CD4-positive, alpha-beta T cell treated with Interleukin-4 for 4 hours (primary cell): ENCODE data around the gene LCP1.

Experiments
- DNase-seq: peaks from one replicate; pipeline ENCODE4 v3.0.0-alpha.2; 2020

The LCP1 gene

DNA sequence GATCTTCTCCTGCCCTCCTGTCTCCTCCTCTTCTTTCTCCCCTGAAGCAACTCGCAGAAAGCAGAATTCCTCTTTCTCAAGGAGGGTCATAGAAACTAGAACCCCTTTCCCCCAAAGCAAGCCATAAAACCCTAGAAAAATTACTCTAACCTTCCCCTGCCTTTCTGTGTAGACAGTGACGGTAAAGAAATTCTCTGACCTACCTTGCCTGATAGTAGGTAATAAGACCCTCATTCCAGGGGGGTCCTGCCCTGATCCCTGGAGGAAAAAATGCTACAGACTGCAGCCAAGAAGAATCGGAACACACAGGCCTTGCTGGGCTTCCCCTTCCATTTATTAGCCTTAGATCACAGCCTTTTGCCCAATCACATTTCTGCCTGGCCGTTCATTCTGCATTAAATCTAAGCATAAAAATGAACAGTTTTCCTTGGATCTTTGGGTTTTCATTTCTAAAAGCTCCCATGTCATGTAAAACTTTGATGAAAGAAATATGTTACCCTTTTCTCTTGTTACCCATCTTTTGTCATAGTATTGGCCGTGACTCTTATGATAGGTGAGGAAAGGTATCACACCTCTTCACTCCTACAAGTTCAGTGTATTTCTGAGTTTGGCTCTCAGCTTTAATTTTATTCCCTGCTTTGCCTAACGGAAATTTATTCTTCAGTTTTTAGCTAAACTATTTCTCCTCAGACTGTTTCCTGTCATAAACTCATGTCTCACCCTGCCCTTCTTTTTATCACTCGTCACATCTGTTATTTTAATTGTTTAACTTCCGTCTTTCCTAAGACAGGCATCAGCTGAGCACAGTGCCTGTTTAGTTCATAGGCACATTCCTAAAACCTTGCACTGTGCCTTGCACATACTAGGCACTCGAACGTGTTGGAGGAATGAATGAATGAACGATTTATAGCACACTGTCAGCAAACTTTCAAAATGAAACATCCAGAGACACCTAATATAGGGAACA is 56.7 kb downstream of the LCP1 start:
- no peak for DNase-seq

DNA sequence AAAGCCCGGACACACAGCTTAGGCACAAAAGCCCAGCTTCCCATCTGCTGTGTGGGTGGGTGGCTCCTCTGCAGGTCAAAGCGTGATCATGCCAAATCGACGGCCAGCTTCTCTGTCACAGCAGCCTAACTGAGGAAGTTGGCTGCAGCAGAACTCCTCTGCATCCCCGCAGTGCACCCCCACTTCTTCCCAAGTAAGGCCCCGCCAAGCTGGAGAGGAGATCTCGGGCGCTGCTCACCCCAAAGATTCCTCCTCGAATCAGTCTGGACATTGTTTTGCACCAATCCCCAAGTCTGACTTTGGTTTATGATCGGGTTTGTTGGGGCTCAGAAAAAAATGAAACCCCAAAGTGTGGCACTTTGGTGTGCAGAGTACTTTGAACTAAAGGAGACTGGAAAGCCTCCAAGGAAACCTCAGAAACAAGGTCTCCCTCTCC is 57.4 kb downstream of the LCP1 start:
- DNase-seq, result no peak

DNA sequence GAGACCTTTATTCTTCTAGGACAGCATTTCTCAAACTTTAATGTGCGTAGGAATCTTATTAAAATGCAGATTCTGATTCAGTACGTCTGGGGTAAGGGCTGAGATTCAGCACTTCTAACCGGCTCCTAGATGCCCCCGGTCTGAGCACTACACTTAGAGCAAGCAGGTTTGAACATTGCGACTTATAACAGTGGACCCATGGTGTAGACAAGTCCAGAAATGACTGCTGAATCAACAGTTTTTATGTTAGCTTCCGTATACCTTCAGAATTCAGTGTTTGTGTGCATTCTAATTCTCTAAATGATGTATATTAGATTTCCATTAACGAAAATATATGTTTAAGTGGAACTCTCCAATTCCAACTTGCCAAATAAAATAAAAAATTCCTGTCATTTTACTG is 59.7 kb downstream of the LCP1 start:
- no peak for DNase-seq

DNA sequence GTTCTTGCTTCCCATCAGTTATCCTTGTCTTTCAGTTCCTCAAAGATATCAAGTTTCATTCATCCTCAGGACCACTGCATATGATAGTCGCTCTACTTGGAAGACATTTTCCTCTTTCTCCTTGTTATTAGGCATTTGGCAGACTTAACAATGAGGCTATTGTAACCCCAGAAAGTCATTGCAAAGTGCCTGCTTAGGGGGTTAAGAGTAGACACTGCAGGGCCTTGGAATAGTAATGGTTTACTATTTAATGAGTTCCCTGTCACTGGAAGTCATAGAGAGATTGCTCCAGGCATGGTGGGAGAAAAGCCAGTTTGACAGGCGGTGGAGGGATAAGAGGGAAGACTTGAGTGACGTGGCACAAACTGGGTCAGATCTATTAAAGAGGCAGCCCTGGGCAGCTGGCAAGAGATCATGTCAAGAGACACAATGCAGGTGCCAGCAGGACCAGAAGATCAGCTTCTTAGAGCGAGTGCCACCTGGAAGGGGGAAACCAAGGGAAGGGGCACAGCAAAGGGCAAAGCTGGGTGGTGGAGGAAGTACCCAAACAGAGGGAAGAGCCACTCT is 60.3 kb downstream of the LCP1 start:
- no peak for DNase-seq

DNA sequence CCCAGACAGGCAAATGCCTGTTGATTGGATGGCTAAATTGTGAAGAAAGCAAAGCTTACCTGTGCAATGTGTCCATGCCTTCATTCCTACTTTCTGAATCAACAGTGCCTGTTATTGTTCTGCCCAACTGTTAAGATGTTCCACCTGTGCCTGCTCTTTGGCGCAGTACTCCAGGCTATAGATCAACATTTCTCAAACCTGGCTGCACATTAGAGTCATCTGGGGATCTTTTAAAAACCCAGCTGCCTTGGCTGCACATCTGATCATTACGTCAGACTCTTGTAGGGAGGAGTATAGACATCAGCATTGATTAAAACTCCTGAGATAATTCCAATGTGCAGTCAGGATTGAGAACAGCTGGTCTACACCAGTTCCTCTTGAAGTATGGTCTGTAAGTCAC is 60.9 kb downstream of the LCP1 start:
- DNase-seq, result no peak

DNA sequence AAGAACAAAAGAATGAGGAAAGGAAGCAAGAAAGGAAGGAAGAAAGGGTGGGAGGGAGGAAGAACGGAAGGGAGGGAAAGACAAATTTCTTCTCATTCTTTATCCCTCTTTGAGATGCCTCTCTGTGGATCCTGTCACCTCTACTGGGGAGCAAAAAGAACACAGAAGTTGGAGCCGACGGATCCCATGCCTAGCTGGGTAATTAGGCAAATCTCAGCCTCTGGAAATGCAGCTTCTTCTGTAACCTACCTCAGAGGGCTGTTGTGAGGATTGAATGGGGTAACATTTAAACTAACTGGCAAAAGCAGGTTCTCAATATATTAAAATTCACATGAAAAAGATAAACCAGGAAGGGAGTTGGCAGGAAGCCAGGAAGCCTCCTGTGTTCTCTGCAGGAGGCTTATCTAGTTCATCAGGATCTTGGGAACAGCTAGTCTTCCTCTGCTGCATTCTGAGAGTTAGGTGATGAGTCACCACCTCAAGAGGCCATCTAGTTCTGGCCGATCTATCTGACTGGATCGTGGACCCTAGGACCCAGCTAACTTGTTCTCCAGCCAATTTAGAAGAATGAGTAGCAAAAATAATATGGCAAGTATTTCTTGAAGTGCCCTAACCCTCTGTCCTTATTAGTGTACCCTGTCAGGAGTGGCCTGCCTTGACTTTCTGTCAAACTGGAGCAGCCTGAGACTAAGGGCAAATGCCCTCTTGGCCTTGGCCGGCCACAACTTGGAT is 61.9 kb downstream of the LCP1 start:
- no peak for DNase-seq

DNA sequence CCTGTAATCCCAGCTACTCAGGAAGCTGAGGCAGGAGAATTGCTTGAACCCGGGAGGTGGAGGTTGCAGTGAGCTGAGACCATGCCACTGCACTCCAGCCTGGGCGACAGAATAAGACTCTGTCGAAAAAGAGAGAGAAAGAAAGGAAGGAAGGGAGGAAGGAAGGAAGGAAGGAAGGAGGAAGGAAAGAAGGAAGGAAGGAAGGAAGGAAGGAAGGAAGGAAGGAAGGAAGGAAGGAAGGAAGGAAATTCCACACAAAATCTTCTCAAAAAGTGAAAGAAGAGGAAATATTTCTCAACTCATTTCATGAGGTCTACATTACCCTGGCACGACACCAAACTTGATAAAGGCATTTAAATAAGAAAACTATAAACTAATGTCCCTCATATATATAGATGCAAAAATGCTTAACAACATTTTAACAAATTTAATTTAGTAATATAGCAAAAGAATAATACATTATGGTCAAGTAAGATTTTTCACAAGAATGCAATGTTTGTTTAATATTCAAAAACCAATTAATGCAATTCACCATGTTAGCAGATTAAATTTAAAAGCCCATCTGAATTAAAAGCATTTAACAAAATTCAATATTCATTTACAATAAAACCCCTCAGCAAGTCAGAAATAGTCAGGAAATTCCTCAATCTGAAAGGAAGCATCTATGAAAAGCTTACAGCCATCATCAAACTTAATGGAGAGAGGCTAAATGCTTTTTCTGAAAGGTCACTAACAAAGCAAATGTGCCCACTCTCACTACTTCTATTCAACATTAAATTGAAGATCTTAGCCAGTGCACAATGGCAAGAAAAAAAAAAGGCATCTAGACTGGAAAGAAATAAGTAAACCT is 65.1 kb downstream of the LCP1 start:
- DNase-seq, result no peak

DNA sequence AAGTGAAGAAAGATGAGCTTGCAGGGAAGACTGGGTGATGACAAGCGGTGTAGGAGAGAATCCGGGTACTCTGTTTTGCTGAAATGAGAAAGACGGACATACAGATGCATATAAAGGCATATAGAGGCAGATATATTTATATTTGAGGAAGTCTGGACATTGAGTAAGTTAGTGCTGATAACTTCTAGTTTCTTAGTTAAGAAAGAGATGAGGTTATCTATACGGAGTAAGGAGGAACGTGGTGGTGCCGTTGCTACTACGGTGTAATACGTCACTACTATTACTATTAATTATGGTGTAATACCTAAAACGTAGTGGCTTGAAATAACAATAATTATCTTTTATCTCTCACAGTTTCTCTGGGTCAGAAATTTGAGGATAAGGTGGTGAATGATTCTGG is 67.4 kb downstream of the LCP1 start:
- DNase-seq, result no peak

DNA sequence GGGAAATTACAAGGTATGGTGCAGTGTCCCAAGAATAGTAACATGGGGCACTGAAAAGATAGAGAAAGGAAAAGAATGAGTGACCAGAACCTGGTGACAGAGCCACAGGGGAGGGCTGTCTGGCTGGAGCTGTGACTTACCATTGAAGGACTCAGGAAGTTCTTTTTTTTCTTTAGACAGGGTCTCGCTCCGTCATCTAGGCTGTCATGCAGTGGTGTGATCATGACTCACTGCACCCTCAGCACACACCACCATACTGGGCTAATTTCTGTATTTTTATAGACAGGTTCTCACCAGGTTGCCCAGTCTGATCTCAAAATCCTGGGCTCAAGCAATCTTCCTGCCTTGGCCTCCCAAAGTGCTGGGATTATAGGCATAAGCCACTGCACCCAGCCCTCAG is 68.4 kb downstream of the LCP1 start:
- no peak for DNase-seq

DNA sequence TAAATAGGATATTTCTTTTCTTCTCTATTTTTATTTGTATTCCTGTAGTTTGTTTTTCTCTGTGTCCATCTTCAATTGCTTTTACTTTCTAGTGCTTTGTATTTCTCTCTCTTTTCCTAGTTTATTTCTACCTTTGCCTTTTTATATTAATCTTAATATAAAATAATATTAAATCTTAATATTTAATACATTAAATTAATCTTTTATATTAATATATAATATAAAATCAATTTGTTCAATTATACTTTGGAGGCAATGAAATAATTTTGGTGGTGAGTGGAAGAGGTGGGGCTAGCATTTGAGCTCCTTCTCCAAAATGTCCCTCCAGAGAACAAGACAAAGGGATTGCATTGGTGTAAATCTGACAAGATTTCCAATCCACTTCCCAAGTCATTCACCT is 70.8 kb downstream of the LCP1 start:
- DNase-seq, result no peak

DNA sequence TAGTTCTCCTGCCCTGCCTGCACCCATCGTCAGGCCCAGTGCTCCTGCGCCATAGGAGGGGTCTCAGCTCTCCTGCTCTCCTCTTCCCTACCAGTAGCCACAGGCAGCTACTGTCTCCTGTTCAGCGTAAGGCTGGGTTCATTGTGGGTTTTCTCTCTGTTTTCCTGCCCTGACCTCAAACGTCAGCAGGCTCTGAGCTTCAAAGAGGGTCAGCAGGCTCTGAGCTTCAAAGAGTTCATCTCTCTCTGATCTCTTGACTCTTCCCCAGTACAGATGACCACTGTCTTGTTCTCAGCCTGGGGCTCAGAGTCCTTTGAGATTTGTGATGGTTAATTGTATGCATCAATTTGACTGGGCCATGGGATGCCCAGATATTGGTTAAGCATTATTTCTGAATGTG is 72.5 kb downstream of the LCP1 start:
- DNase-seq, result no peak

DNA sequence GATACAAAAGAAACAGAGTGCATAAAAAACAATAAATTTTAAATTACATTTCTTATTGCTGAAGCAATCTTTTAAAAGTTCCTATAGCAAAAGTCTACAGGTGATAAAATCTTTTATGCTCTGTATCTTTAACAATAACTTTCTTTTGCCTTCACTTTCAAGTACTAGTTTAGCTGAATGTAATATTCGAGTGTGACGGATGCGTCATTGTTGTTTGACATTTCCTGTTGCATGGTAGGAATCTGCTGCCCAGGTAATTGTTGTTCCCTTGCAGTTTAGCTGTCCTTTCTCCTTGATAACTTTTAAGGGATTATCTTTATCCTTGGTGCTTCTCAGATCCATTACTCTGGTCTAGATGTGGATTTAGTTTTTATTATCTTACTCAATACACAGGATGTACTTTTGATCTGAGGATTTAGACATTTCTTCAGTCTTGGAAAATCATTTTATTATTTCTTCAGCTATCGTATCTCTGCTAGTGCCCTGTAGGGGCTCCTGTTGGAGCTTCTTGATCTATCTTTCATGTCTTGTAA is 75.1 kb downstream of the LCP1 start:
- DNase-seq, result no peak

DNA sequence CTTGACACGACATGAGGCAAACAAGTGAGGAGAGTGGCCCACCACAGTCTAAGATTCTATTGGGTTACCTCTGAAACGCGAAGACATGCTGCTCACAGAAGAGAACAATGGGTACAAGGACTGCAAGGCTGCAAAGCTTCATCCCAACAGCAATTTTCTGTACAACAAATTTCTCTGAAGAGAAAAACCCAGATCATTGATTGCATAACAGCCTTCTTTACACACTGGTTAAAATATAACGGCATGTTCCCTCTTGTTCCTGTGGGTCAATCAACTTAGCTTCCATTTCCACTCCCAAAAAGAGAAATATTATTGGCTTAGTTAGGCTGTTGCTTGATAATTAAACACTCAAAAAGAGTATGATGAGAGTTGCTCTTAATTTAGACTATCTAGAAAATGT is 77.1 kb downstream of the LCP1 start, which contains the start of gene CPB2:
Gene CPB2, minus strand, starts transcription at position 166 of the 400 bp plus-strand sequence. Its CDS starts 24 bp downstream, at position 142.
- no peak for DNase-seq

DNA sequence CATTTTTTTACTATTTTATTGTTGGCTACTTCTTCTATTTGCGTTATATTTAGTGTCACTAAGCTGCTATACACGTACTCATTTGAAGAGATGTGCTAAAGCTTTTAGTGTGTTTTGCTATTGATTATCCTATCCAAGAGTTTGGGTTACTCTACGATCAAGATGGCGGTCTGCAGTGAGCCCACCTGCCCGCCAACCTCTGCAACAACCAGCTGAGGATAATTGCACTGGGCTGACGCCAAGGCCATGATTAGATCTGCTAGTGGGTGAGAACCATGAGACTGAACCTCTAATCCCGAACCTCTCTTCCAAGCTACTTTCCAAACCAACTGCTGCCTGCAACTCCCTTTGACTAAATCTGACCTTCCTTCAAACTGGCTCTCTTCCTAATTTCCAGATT is 78.9 kb downstream of the LCP1 start:
- no peak for DNase-seq

DNA sequence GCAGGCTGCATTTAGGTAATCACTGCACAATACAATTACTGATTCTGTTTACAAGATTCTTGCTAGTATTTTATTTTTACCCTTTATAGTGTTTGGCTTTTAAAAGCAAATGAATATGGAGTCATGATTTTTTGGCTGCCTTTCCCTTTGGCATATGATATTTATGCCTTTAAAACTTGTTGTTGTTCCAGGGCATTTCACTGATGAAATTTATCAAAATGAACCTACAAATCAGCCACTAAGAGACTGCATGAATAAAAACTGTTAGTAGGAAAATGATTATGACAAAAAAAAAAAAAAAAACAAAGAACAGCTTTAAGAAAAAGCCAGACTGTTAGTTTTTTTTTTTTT is 79.7 kb downstream of the LCP1 start:
- DNase-seq, result no peak

DNA sequence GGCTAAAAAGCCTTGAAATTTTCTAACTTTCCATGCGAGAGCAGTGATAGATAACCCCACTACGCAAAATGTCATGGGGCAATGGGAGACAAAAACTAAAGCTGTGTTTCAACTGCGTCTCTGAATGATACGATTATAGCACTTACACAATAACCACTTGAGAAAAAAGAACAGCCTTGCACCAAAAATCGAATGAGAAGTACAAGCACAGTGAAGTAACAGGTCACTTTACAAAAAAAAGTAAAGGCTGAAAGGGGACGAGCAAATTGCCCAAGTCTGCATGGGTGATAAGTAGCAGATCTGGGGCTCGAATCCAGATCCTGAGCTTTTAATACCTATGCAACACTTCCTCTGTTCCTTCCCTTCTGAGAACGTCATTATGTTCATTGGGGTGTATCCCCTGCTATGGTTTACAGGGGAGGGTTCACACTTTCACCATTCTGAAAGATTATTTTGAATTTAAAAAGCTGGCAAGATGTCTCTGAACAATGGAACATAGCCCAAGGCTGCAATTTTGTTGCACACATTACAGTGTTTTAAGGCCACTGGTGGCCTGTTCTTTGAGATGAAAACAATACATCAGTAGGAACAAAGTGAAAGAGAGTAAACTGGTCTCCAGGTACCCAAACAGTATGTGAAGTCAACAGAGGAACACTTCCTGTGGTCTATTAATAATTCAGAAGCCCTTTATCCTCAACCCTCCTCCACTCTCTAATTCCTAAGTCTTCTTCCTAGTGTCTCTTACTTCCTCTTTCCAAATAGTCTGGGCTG is 80.3 kb downstream of the LCP1 start:
- no peak for DNase-seq

DNA sequence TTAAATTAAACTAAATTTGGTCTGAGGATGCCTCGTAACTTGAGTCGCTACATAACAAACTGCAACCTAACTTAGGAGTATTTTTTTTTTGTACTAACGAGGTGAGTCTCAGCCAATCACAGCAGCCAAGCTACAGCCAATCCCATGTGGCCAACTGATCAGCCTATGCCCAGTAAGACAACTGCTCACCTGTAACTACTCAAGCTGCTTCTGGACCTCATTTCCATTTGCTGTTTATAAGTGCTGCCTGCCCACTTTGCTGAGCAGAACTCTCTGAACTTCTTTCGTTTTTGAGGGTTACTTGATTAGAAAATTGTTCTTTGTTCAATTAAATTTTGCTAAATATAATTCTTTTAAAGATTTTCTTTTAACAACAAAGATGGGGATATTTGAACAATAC is 81.0 kb downstream of the LCP1 start:
- DNase-seq, result no peak

DNA sequence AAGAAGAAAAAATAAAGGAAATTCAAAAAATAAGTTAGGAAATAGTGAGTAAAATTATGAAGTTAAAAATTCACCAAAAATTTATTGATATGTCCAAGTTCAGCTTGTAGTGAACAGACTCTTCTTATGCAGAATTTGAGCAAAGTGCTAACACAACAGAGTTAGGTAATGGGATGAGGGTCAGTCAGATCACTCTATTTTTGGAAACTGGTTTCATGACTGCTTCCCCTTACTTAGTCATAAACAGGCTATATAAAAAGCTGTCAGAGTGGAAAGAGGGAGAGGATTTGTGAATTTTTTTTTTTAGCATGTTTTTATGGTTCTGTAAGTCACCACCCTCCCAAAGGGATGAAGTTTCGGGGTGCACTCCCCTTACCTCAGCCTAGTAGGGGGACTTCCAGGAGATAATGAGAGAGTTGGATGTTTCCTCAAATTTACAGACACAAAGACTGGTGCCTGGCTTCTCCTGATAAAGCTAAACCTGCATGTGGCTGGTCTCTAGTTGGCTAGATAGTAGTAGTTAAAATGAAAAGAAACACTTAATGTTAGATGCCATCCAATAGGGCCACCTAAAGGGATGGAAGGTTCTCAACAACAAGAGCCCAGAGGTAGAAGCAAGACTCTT is 81.7 kb downstream of the LCP1 start:
- DNase-seq, result no peak

DNA sequence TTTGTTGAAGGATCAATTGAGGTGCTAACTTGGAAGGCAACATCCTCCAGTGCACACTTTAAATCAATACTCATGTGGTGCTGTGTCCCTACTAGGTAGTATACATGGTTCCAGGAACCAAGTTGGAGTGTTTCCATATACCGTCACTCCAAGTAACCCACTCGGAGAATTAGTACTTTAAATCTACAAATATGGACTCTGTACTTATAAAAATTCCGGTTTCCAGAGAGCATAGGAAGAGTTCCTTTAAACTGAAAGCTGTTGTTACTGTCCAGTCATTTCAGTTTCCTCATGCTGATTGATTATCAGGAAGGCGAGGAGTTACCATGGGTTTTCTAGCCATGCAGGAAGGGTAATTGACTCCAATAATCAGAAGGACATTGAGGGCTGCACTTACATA is 84.3 kb downstream of the LCP1 start:
- DNase-seq, result no peak

DNA sequence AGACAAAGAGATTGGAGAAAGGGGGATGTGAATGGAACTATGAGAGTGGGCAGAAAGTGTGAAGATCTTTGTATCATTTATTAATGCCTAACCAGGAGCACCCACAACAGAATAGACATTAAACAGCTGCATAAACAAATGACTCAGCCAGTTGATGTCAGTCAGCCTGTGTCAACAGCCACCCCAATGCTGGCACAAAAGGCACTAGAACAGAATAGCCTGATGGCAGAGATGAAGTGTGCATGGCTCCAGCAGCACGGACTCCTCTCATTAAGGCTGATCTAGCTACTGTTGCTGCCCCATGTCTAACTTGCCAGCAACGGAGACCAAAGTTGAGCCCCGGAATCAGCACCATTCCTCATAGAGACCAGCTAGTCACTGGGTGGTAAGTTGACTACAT is 85.0 kb downstream of the LCP1 start:
- no peak for DNase-seq

DNA sequence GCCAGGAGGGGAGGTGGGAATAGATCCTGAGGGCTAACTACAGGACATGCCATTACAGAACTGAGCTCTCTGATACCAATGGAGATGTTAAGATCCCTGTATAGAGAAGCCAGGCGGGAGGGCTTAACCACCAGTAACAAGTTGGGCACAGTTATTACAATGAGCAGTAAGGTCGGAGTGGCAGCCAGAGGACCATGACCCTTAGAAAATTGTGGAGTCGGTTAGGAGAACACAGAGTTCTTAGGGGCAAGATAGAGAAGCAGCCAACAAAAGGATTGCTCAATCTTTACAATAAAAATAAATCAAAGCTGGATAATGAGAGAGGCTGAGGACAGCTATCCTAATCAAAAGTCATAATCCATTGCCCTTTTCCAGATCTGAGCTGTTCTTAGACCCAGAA is 87.5 kb downstream of the LCP1 start:
- no peak for DNase-seq
